Liver (tissue), 9 donors: ENCODE measurements around the gene POC5. TPM values are rescaled to one million over a fixed set of nuclear protein-coding genes. Genes with fewer than 3 reads are reported as not detected.
"Not testable (repeated sequence)": the region's sequence is repeated elsewhere in the genome, so short reads cannot be mapped to it uniquely, and the experiment has no call there.

Experiments
- DNase-seq: peaks from one replicate; pipeline ENCODE4 v3.0.0-alpha.2; 2017; ENCODE audit warnings: low spot score
- H3K27ac ChIP-seq, 2 donors: one replicate each; pipeline ENCODE4 v1.7.0; 2013; ENCODE audit warnings: inconsistent platforms in 2 of 2, low read length in 2 of 2, control low read depth in 1 of 2, low read depth in 1 of 2, mild to moderate bottlenecking in 1 of 2
- H3K27me3 ChIP-seq, 4 donors: one replicate each; pipeline versions ENCODE4 v1.6.1 to v1.7.0; 2013; ENCODE audit warnings: low read length in 3 of 4, inconsistent platforms in 1 of 4, mild to moderate bottlenecking in 1 of 4, moderate library complexity in 1 of 4; ENCODE audit not compliant: control insufficient read depth in 4 of 4, insufficient read depth in 4 of 4
- H3K36me3 ChIP-seq, 4 donors: one replicate each; pipeline versions ENCODE4 v1.6.1 to v1.7.0; 2013; ENCODE audit warnings: low read length in 3 of 4, mild to moderate bottlenecking in 3 of 4, low read depth in 1 of 4, moderate library complexity in 1 of 4; ENCODE audit not compliant: control insufficient read depth in 4 of 4, insufficient read depth in 3 of 4
- H3K4me1 ChIP-seq, 4 donors: one replicate each; pipeline versions ENCODE4 v1.6.1 to v1.7.0; 2013; ENCODE audit warnings: low read length in 3 of 4, mild to moderate bottlenecking in 3 of 4, moderate library complexity in 1 of 4; ENCODE audit not compliant: control insufficient read depth in 4 of 4, insufficient read depth in 4 of 4
- H3K4me3 ChIP-seq, 3 donors: one replicate each; pipeline versions ENCODE4 v1.6.1 to v1.7.0; 2013; ENCODE audit warnings: low read length in 3 of 3, control low read depth in 1 of 3, low read depth in 1 of 3, mild to moderate bottlenecking in 1 of 3
- H3K9ac ChIP-seq, 2 donors: one replicate each; pipeline ENCODE4 v1.7.0; 2013; ENCODE audit warnings: low read length in 2 of 2, mild to moderate bottlenecking in 2 of 2, moderate library complexity in 2 of 2, control low read depth in 1 of 2, low read depth in 1 of 2
- H3K9me3 ChIP-seq, 4 donors: one replicate each; pipeline versions ENCODE4 v1.6.1 to v1.7.0; 2013; ENCODE audit warnings: low read length in 3 of 4; ENCODE audit not compliant: control insufficient read depth in 4 of 4
- CTCF ChIP-seq: fragments of 150-350 bp; IDR thresholded peaks from 2 replicates; pipeline ENCODE4 v1.5.1; 2017; ENCODE audit warnings: improper control_type of control experiment, low read depth, low read length; ENCODE audit not compliant: missing input control
- EGR1 ChIP-seq, 2 donors: IDR thresholded peaks; 2 replicates each; pipeline ENCODE4 v1.6.1; 2016 to 2018; ENCODE audit warnings: antibody characterized with exemption in 2 of 2, low read depth in 2 of 2
- FOXA1 ChIP-seq: IDR thresholded peaks from 2 replicates; pipeline ENCODE4 v1.6.1; 2016; ENCODE audit warnings: antibody characterized with exemption
- FOXA2 ChIP-seq: IDR thresholded peaks from 2 replicates; pipeline ENCODE4 v1.6.1; 2016; ENCODE audit warnings: antibody characterized with exemption
- GABPA ChIP-seq, 2 donors: IDR thresholded peaks in 1 of 2; conservative IDR thresholded peaks in 1 of 2; 2 replicates each; pipeline ENCODE4 v1.6.1; 2016; ENCODE audit warnings: antibody characterized with exemption in 2 of 2, mild to moderate bottlenecking in 1 of 2, moderate library complexity in 1 of 2
- HNF4A ChIP-seq, 2 donors: conservative IDR thresholded peaks; 2 replicates each; pipeline ENCODE4 v1.6.1; 2016; ENCODE audit warnings: antibody characterized with exemption in 2 of 2, mild to moderate bottlenecking in 2 of 2
- HNF4G ChIP-seq: IDR thresholded peaks from 2 replicates; pipeline ENCODE4 v1.6.1; 2016; ENCODE audit warnings: antibody characterized with exemption
- JUND ChIP-seq, 2 donors: IDR thresholded peaks; 2 replicates each; pipeline ENCODE4 v1.6.1; 2016; ENCODE audit warnings: antibody characterized with exemption in 2 of 2
- MAX ChIP-seq: IDR thresholded peaks from 2 replicates; pipeline ENCODE4 v1.6.1; 2016; ENCODE audit warnings: antibody characterized with exemption
- NR2F2 ChIP-seq: IDR thresholded peaks from 2 replicates; pipeline ENCODE4 v1.6.1; 2016; ENCODE audit warnings: antibody characterized with exemption
- RAD21 ChIP-seq, 2 donors: IDR thresholded peaks; 2 replicates each; pipeline ENCODE4 v1.6.1; 2016; ENCODE audit warnings: antibody characterized with exemption in 2 of 2, mild to moderate bottlenecking in 2 of 2
- REST ChIP-seq: IDR thresholded peaks from 2 replicates; pipeline ENCODE4 v1.6.1; 2016; ENCODE audit warnings: antibody characterized with exemption, mild to moderate bottlenecking
- RXRA ChIP-seq, 2 donors: IDR thresholded peaks; 2 replicates each; pipeline ENCODE4 v1.6.1; 2017 to 2018; ENCODE audit warnings: antibody characterized with exemption in 2 of 2, mild to moderate bottlenecking in 1 of 2
- SP1 ChIP-seq: IDR thresholded peaks from 2 replicates; pipeline ENCODE4 v1.6.1; 2018; ENCODE audit warnings: antibody characterized with exemption, mild to moderate bottlenecking
- TAF1 ChIP-seq: conservative IDR thresholded peaks from 2 replicates; pipeline ENCODE4 v1.6.1; 2016; ENCODE audit warnings: antibody characterized with exemption, mild to moderate bottlenecking
- YY1 ChIP-seq: IDR thresholded peaks from 2 replicates; pipeline ENCODE4 v1.6.1; 2016; ENCODE audit warnings: antibody characterized with exemption, mild to moderate bottlenecking
- ZBTB33 ChIP-seq: IDR thresholded peaks from 2 replicates; pipeline ENCODE4 v1.6.1; 2016; ENCODE audit warnings: antibody characterized with exemption
- WGBS: extraction: QIAGEN DNeasy Blood & Tissue Kit; methylation state at CpG from one replicate; pipeline ENCODE4 v1.1.7; 2013; 5-methylcytosine and 5-hydroxymethylcytosine counted together
- polyA plus RNA-seq, 2 donors: library from polyadenylated mRNA; stranded (reverse) in 1 of 2; unstranded in 1 of 2; fragments of 200-250 nt in 1 of 2; fragments of >200 nt in 1 of 2; fragmentation: Nextera tagmentation in 1 of 2; extraction: Ambion mirVana in 1 of 2; gene quantifications; one replicate each; pipeline versions ENCODE4 v1.2.1 to v1.2.3, GENCODE V29; 2013 to 2015
- total RNA-seq, 2 donors: library from RNA; depleted of rRNA; stranded (reverse); fragments of >200 nt; gene quantifications; one replicate each; pipeline ENCODE4 v1.2.3, GENCODE V29; 2014
- TF ChIP-seq, protein P1 (sequence below): IDR thresholded peaks from 2 replicates; pipeline ENCODE4 v1.6.1; 2016; ENCODE audit warnings: antibody characterized with exemption
- donor health status: healthy.
- donor health status: healthy.
- donor health status: healthy.
- donor health status: healthy.
- donor health status: healthy.

Gene POC5
- total and polyA plus RNA-seq, 4 donors: 2.3 to 6.7 (median 5.1) TPM

DNA sequence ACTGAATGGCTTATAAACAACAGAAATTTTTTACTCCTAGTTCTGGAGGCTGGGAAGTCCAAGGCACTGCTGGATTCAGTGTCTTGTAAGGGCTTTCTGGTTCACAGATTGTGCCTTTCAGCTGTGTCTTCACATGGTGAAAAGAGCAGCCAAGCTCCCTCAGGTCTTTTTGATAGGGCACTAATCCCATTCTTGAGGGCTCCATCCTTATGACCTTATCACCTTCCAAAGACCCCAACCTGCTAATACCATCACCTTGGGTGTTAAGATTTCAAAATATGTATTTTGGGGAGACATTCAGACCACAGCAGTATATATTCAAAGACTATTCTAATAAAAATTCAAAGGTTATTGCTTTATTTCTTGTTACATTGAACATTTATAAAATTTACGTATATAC lies 16.5 kb upstream of the POC5 start:
- Histone ChIP-seq H3K9ac (no peak overlapping the region), H3K36me3 (no peaks in the 10 kb centered on the region), H3K27me3 (no peaks in the 10 kb centered on the region), H3K4me1 (no peaks in the 10 kb centered on the region), H3K4me3 (no peak overlapping the region), H3K27ac (no peak overlapping the region), H3K9me3 (no peaks in the 10 kb centered on the region)
- no peak for DNase-seq
- TF ChIP-seq NR2F2 (no peak), HNF4A (conservative IDR thresholded peaks at IDR 0.05) (no peak), HNF4G (no peak), RAD21 (IDR thresholded peaks at IDR 0.05) (no peak), CTCF (no peak), JUND (IDR thresholded peaks at IDR 0.05) (no peak), TAF1 (no peak), YY1 (no peak), GABPA (IDR thresholded peaks at IDR 0.05 in 1 of 2, conservative IDR thresholded peaks at IDR 0.05 in 1 of 2) (no peak), FOXA1 (no peak), SP1 (no peak), EGR1 (IDR thresholded peaks at IDR 0.05; ENCODE audit: low read depth in 2 of 2) (no peak), FOXA2 (no peak), RXRA (IDR thresholded peaks at IDR 0.05) (no peak), ZBTB33 (no peak), MAX (no peak), REST (no peak)
- TF ChIP-seq, protein P1, sequence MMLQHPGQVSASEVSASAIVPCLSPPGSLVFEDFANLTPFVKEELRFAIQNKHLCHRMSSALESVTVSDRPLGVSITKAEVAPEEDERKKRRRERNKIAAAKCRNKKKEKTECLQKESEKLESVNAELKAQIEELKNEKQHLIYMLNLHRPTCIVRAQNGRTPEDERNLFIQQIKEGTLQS: no peak
- 98% methylated on average over 1 of the region's 1 CpG for WGBS

- H3K36me3 ChIP-seq, H3K27ac ChIP-seq, H3K9ac ChIP-seq, H3K4me1 ChIP-seq, H3K4me3 ChIP-seq, H3K27me3 ChIP-seq, H3K9me3 ChIP-seq, DNase-seq: not testable (repeated sequence)
- WGBS: 96% methylated on average over 4 of the region's 4 CpGs
These were observed 14.3 kb upstream of the POC5 start for GRCh38 chr5:75731515-75731914.
